HUES64 (cell line): Measurements from ENCODE around the gene TRPM5.

ENCODE experiments used
- H3K27ac ChIP-seq: 2 replicates; pipeline ENCODE4 v1.7.0; 2013; ENCODE audit warnings: low read depth, low read length, inconsistent platforms
- H3K27me3 ChIP-seq: 2 replicates; pipeline ENCODE4 v1.6.1; 2013; ENCODE audit warnings: mild to moderate bottlenecking, low read length; ENCODE audit not compliant: insufficient read depth
- H3K36me3 ChIP-seq: 2 replicates; pipeline ENCODE4 v1.6.1; 2013; ENCODE audit warnings: mild to moderate bottlenecking, low read length; ENCODE audit not compliant: insufficient read depth
- H3K4me1 ChIP-seq: 2 replicates; pipeline ENCODE4 v1.6.1; 2013; ENCODE audit warnings: mild to moderate bottlenecking, low read length, moderate library complexity; ENCODE audit not compliant: insufficient read depth
- H3K4me3 ChIP-seq: 2 replicates; pipeline ENCODE4 v1.5.1; 2013; ENCODE audit warnings: mild to moderate bottlenecking, low read length, moderate library complexity
- H3K9ac ChIP-seq: 2 replicates; pipeline ENCODE4 v1.6.1; 2013; ENCODE audit warnings: mild to moderate bottlenecking, low read depth, low read length
- H3K9me3 ChIP-seq: 2 replicates; pipeline ENCODE4 v1.6.1; 2013; ENCODE audit warnings: low read depth, low read length; ENCODE audit not compliant: insufficient read depth
- WGBS: fragments of 150-250, 120-280 bp; methylation state at CpG from one replicate; pipeline ENCODE4 v1.1.7; 2013; ENCODE audit warnings: missing lambda C conversion rate; 5-methylcytosine and 5-hydroxymethylcytosine counted together

The TRPM5 gene

GRCh38 chr11:2432171-2432621 lies 12.1 kb downstream of the TRPM5 start:
- no peaks in the 10 kb centered on the region for H3K4me1 ChIP-seq
- no peaks in the 10 kb centered on the region for H3K9me3 ChIP-seq
- no peak overlapping the region for H3K4me3 ChIP-seq
- WGBS, result 86% methylated on average over 15 of the region's 15 CpGs
- no peaks in the 10 kb centered on the region for H3K36me3 ChIP-seq
- no peak overlapping the region for H3K27ac ChIP-seq
- H3K9ac ChIP-seq, result no peak overlapping the region
- peaks cover 3% of the 10 kb centered on the region for H3K27me3 ChIP-seq

GRCh38 chr11:2431395-2431794 lies 12.9 kb downstream of the TRPM5 start:
- Histone ChIP-seq H3K27me3 (no peaks in the 10 kb centered on the region; the same call in 1 of the 2 replicates), H3K9ac (no peak overlapping the region), H3K4me1 (no peaks in the 10 kb centered on the region), H3K27ac (no peak overlapping the region), H3K9me3 (no peaks in the 10 kb centered on the region), H3K4me3 (no peak overlapping the region), H3K36me3 (no peaks in the 10 kb centered on the region)
- 93% methylated on average over 1 of the region's 1 CpG for WGBS

- Histone ChIP-seq H3K4me1 (no peaks in the 10 kb centered on the region), H3K36me3 (no peaks in the 10 kb centered on the region), H3K4me3 (no peak overlapping the region), H3K9ac (no peak overlapping the region), H3K9me3 (no peaks in the 10 kb centered on the region), H3K27me3 (no peaks in the 10 kb centered on the region), H3K27ac (no peak overlapping the region)
- 62% methylated on average over 8 of the region's 8 CpGs for WGBS
These were observed 16.0 kb downstream of the TRPM5 start for GRCh38 chr11:2428322-2428795.

GRCh38 chr11:2427721-2428321 lies 16.5 kb downstream of the TRPM5 start:
- Histone ChIP-seq H3K9me3 (no peaks in the 10 kb centered on the region), H3K27me3 (no peaks in the 10 kb centered on the region), H3K4me1 (no peaks in the 10 kb centered on the region), H3K9ac (no peak overlapping the region), H3K27ac (no peak overlapping the region), H3K36me3 (no peaks in the 10 kb centered on the region), H3K4me3 (no peak overlapping the region)
- WGBS, result 79% methylated on average over 12 of the region's 12 CpGs

GRCh38 chr11:2426826-2427521 lies 17.3 kb downstream of the TRPM5 start:
- Histone ChIP-seq H3K4me1 (no peaks in the 10 kb centered on the region), H3K27me3 (no peaks in the 10 kb centered on the region), H3K9me3 (no peaks in the 10 kb centered on the region), H3K27ac (no peak overlapping the region), H3K9ac (no peak overlapping the region), H3K36me3 (no peaks in the 10 kb centered on the region), H3K4me3 (no peak overlapping the region)
- 91% methylated on average over 14 of the region's 14 CpGs for WGBS

- H3K27ac ChIP-seq, result no peak overlapping the region
- 93% methylated on average over 13 of the region's 13 CpGs for WGBS
- no peak overlapping the region for H3K9ac ChIP-seq
- no peaks in the 10 kb centered on the region for H3K9me3 ChIP-seq
- H3K36me3 ChIP-seq, result no peaks in the 10 kb centered on the region
- H3K4me3 ChIP-seq, result no peak overlapping the region
- H3K27me3 ChIP-seq, result no peaks in the 10 kb centered on the region
- H3K4me1 ChIP-seq, result no peaks in the 10 kb centered on the region
These were observed 18.1 kb downstream of the TRPM5 start for GRCh38 chr11:2426221-2426620.

- no peaks in the 10 kb centered on the region for H3K36me3 ChIP-seq
- H3K9ac ChIP-seq, result no peak overlapping the region
- no peak overlapping the region for H3K4me3 ChIP-seq
- H3K27ac ChIP-seq, result no peak overlapping the region
- H3K9me3 ChIP-seq, result no peaks in the 10 kb centered on the region
- 86% methylated on average over 8 of the region's 8 CpGs for WGBS
- no peaks in the 10 kb centered on the region for H3K27me3 ChIP-seq
- H3K4me1 ChIP-seq, result no peaks in the 10 kb centered on the region
These were observed 18.8 kb downstream of the TRPM5 start for GRCh38 chr11:2425506-2425905.

GRCh38 chr11:2424811-2425495 lies 19.4 kb downstream of the TRPM5 start:
- H3K9me3 ChIP-seq, result no peaks in the 10 kb centered on the region
- no peak overlapping the region for H3K9ac ChIP-seq
- WGBS, result 91% methylated on average over 28 of the region's 28 CpGs
- H3K27me3 ChIP-seq, result no peaks in the 10 kb centered on the region
- H3K4me3 ChIP-seq, result no peak overlapping the region
- no peaks in the 10 kb centered on the region for H3K36me3 ChIP-seq
- H3K4me1 ChIP-seq, result no peaks in the 10 kb centered on the region
- H3K27ac ChIP-seq, result no peak overlapping the region

GRCh38 chr11:2423157-2424025 lies 20.9 kb downstream of the TRPM5 start:
- no peaks in the 10 kb centered on the region for H3K9me3 ChIP-seq
- H3K4me3 ChIP-seq, result no peak overlapping the region
- H3K27me3 ChIP-seq, result no peaks in the 10 kb centered on the region
- H3K27ac ChIP-seq, result no peak overlapping the region
- H3K4me1 ChIP-seq, result no peaks in the 10 kb centered on the region
- WGBS, result 88% methylated on average over 26 of the region's 26 CpGs
- no peaks in the 10 kb centered on the region for H3K36me3 ChIP-seq
- H3K9ac ChIP-seq, result no peak overlapping the region

GRCh38 chr11:2422461-2423156 lies 21.7 kb downstream of the TRPM5 start:
- Histone ChIP-seq H3K27ac (no peak overlapping the region), H3K36me3 (no peaks in the 10 kb centered on the region), H3K9me3 (no peaks in the 10 kb centered on the region), H3K4me3 (no peak overlapping the region), H3K27me3 (no peaks in the 10 kb centered on the region), H3K9ac (no peak overlapping the region), H3K4me1 (no peaks in the 10 kb centered on the region)
- 91% methylated on average over 14 of the region's 14 CpGs for WGBS
